ENCODE measurements around the gene NCKAP5. TPM values are rescaled to one million over a fixed set of nuclear protein-coding genes. Genes with fewer than 3 reads are reported as not detected.

NCKAP5 gene
- total and polyA plus RNA-seq, 7 donors: 0.03 to 1.2 (median 0.22) TPM

- H3K4me3 ChIP-seq: no peak overlapping the region
- H3K27ac ChIP-seq: no peak overlapping the region
- peaks cover 9% of the 10 kb centered on the region for H3K4me1 ChIP-seq
- DNase-seq (no peak), ATAC-seq (no peak)
- H3K36me3 ChIP-seq (ENCODE audit: insufficient read depth in 1 of 2, low read depth in 1 of 2): no peaks in the 10 kb centered on the region
- TF ChIP-seq, protein P1, sequence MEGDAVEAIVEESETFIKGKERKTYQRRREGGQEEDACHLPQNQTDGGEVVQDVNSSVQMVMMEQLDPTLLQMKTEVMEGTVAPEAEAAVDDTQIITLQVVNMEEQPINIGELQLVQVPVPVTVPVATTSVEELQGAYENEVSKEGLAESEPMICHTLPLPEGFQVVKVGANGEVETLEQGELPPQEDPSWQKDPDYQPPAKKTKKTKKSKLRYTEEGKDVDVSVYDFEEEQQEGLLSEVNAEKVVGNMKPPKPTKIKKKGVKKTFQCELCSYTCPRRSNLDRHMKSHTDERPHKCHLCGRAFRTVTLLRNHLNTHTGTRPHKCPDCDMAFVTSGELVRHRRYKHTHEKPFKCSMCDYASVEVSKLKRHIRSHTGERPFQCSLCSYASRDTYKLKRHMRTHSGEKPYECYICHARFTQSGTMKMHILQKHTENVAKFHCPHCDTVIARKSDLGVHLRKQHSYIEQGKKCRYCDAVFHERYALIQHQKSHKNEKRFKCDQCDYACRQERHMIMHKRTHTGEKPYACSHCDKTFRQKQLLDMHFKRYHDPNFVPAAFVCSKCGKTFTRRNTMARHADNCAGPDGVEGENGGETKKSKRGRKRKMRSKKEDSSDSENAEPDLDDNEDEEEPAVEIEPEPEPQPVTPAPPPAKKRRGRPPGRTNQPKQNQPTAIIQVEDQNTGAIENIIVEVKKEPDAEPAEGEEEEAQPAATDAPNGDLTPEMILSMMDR (IDR thresholded peaks at IDR 0.05): no peak
- H3K27me3 ChIP-seq (ENCODE audit: insufficient read depth in 3 of 3, low read length in 2 of 3): no peaks in the 10 kb centered on the region
- intact Hi-C loops (cut with DNase I): no loop called here
- 66 to 81% (median 78%) methylated on average over 13 of the region's 13 CpGs for WGBS, 3 donors
- H3K9me3 ChIP-seq: no peaks in the 10 kb centered on the region
Measured at GRCh38 chr2:133600266-133600928, 32.1 kb upstream of the NCKAP5 start.

DNA sequence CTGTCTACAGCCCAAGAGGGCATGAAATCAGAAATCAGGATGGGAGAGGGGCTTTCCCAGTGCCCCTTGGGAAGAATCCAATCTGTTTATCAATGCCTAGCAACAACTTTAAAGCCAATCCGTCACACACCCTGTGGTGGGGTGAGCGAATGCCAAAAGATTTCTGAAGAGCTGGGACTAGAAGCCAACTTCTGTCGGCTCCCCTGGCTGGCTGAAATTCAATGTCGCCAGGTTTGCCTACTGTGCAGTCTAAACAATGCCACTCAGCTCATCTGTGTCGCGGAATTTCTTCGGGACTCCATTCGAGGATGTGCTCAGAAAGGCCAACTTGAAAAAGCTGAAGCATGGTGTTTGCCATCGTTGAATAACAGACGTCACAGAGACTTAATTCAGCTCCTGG is 31.5 kb upstream of the NCKAP5 start:
- no peaks in the 10 kb centered on the region for H3K27me3 ChIP-seq (ENCODE audit: insufficient read depth in 3 of 3, low read length in 2 of 3)
- ATAC-seq: no peak
- H3K27ac ChIP-seq: no peak overlapping the region
- peaks cover 9% of the 10 kb centered on the region for H3K4me1 ChIP-seq
- H3K36me3 ChIP-seq (ENCODE audit: insufficient read depth in 1 of 2, low read depth in 1 of 2): no peaks in the 10 kb centered on the region
- DNase-seq: no peak
- WGBS, 3 donors: 52 to 79% (median 55%) methylated on average over 10 of the region's 10 CpGs
- no peak overlapping the region for H3K4me3 ChIP-seq
- TF ChIP-seq, protein P1 (IDR thresholded peaks at IDR 0.05): no peak
- no peaks in the 10 kb centered on the region for H3K9me3 ChIP-seq
- intact Hi-C loops (cut with DNase I): no loop called here

- no peak overlapping the region for H3K4me3 ChIP-seq
- peaks cover 9% of the 10 kb centered on the region for H3K4me1 ChIP-seq
- H3K27me3 ChIP-seq (ENCODE audit: insufficient read depth in 3 of 3, low read length in 2 of 3): no peaks in the 10 kb centered on the region
- no peak overlapping the region for H3K27ac ChIP-seq
- no peak for ATAC-seq
- no peak for DNase-seq
- 65 to 90% (median 72%) methylated on average over 5 of the region's 5 CpGs for WGBS, 3 donors
- TF ChIP-seq, protein P1 (IDR thresholded peaks at IDR 0.05): no peak
- no peaks in the 10 kb centered on the region for H3K36me3 ChIP-seq (ENCODE audit: insufficient read depth in 1 of 2, low read depth in 1 of 2)
- H3K9me3 ChIP-seq: no peaks in the 10 kb centered on the region
- intact Hi-C loops (cut with DNase I): no loop called here
Measured at GRCh38 chr2:133599211-133599803, 31.0 kb upstream of the NCKAP5 start.

- Histone ChIP-seq H3K27ac (no peak overlapping the region), H3K36me3 (ENCODE audit: insufficient read depth in 1 of 2, low read depth in 1 of 2) (no peaks in the 10 kb centered on the region), H3K27me3 (ENCODE audit: insufficient read depth in 3 of 3, low read length in 2 of 3) (no peaks in the 10 kb centered on the region), H3K4me3 (no peak overlapping the region), H3K9me3 (no peaks in the 10 kb centered on the region), H3K4me1 (peaks cover 9% of the 10 kb centered on the region)
- TF ChIP-seq, protein P1 (IDR thresholded peaks at IDR 0.05): no peak
- no peak for DNase-seq
- intact Hi-C loops (cut with DNase I): no loop called here
- ATAC-seq: no peak
- 20 to 35% (median 25%) methylated on average over 2 of the region's 2 CpGs for WGBS, 3 donors
Measured at GRCh38 chr2:133598769-133599168, 30.5 kb upstream of the NCKAP5 start.
